Middle frontal gyrus (tissue), 1 donor: ENCODE data around the gene ENAH.
A peak's percentile ranks its signal among the peaks of the same experiment; 100 is the strongest.
"Not testable (repeated sequence)": the region's sequence is repeated elsewhere in the genome, so short reads cannot be mapped to it uniquely, and the experiment has no call there.

ENCODE experiments used
- DNase-seq: peaks from one replicate; pipeline ENCODE4 v3.0.0-alpha.2; 2015; ENCODE audit warnings: low spot score; ENCODE audit errors: extremely low spot score

The ENAH gene

GRCh38 chr1:225652729-225653462 lies at the start of gene ENAH:
Gene ENAH (minus strand): TSS chr1:225653123. CDS start chr1:225652690, 433 bp downstream.
- DNase-seq: peak; percentile 74

DNA sequence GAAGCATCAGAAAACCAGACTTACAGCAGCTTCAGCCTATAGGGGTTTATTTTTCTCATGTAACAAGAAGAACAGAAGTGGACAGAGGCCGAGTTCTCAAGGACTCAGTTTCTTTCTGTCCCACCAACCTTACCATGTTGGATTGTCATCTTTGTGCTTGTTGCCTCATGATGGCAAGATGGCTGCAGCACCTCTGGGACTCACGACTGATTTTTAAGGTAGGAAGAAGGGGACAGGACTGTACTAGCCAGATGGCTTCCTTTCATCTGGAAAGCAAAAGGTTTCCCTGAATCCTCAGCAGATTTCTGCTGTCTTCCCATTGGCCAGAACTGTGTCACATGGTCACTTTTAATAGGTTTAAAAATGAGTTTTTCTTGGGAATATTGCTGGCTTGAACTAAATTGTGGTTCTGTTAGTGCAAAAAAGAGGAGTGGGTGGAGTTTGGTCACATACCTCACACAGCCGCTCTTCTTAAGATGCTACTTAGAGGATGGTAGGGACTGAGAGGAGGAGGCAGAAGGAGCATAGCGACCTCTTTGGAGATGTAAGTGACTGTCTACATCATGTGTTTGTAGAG lies 48.1 kb upstream of the ENAH start:
- no peak for DNase-seq

DNA sequence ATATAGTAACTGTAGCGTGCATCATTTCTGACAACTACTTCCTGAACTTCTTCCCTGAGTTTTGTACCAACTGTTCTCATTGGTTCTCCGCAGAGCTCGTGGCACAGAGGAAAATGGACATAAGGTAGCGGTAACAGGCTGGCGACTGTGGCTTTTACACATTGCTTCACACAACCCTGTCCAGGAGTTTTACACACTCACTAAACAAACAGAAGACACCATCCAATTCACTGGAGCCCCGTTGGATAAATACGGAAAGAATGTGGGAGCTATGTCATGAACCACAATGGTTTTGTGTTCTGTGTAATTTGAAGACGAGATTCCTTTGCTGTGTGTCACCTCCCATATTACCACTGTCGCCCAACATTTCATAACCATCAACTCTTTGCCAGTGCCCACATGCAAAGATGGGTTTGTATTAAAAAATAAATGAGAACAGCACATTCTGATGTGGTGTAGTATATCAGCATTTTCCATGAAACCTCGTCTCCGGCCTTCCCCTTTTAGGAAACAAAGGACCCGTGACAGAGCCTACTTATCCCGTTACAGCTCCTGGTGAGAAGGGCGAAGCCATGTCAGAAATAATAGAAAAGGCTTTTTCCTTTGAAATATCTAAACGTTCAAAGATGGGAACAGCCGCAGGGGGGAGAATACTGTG lies 47.4 kb upstream of the ENAH start:
- DNase-seq: no peak

DNA sequence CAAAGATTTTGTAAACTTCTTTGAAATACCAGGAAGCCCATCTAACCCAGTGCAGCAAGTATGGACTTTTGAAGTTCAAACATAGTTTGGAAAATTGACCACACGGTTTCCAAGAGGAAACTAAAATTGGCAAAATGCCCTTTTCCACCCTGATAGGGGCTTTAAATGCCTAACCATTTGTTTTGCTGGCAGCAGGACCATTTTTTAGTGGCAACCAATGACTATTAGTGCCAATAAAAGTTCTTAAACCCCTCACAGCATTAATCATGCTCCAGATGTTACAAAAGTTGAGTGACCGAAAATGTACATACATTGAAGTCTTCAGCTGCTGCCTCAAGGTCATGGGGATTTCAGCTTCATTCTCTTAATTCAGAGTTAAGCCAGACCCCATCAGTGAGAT lies 46.4 kb upstream of the ENAH start:
- DNase-seq: no peak

- DNase-seq: not testable (repeated sequence)
Observed at GRCh38 chr1:225698194-225698593, 45.3 kb upstream of the ENAH start.

DNA sequence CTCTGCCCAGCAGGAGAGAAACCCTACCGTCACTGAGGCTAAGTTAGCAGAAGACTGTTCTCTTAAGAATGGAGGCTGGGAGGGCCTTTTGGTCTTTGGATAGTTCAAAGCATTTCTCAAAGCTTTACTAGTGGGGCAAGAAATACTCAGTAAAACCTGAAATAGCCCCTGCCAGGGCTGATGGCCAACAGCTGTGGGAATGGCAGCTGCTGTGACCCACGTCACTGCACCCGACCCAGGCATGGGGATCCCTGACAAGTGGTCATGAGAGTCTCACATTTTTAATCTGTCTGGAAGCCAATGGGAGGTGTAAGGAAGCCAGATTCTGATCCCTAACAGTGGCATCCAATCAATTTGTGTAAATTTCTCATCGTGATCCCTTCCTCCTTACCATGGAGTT lies 44.5 kb upstream of the ENAH start:
- DNase-seq: no peak

- no peak for DNase-seq
Observed at GRCh38 chr1:225695578-225696337, 42.8 kb upstream of the ENAH start.

GRCh38 chr1:225694151-225694603 lies 41.3 kb upstream of the ENAH start:
- DNase-seq: no peak

GRCh38 chr1:225693697-225694096 lies 40.8 kb upstream of the ENAH start:
- DNase-seq: not testable (repeated sequence)

GRCh38 chr1:225693085-225693696 lies 40.3 kb upstream of the ENAH start:
- no peak for DNase-seq

- no peak for DNase-seq
Observed at GRCh38 chr1:225692517-225692879, 39.6 kb upstream of the ENAH start.

GRCh38 chr1:225691861-225692516 lies 39.1 kb upstream of the ENAH start:
- no peak for DNase-seq

DNA sequence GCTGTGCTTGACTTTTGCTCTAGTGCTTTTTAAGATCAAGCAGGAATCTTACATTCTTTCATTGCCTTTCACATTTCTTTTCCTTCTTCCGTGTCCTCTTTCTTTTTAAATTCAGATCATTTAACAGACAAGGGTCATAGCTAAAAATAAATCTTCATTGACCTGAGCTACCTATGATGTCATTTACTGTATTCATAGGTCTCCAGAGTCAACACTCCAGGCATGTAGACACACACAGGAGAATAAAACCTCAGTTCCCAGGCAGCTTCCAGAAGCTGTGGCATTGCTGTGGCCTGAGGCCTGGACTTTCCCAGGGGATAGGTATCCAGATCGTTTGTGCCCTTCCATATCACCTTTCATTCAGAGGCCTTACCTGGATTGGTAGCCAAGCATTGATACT lies 38.5 kb upstream of the ENAH start:
- DNase-seq: no peak

DNA sequence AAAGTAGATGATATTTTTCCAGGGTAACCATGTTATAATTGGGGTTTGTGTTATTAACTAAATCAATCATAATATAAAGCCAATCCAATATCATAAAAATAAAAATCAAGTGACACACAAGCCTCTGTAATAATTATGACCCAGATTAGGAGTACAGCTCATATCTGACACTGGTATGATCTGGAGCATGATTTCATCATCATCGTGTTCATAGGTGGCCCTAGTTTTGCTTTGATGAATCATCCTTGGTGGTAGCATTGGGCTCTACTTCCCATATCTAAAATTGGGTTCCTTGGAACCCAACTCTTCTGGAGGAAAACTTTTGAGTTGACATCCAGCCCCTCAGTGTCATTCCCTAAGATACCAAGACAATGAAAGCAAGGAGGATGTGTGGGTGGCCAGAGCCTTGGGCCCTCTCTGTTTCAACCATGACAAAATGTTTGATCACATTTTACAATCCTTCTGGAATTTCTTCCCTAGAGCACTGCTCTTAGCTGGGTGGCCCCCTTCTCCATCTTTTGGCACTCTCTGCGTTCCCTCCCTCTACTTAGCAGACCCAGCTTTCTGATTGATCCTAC lies 37.0 kb upstream of the ENAH start:
- DNase-seq: no peak

GRCh38 chr1:225688345-225688744 lies 35.4 kb upstream of the ENAH start:
- no peak for DNase-seq

DNA sequence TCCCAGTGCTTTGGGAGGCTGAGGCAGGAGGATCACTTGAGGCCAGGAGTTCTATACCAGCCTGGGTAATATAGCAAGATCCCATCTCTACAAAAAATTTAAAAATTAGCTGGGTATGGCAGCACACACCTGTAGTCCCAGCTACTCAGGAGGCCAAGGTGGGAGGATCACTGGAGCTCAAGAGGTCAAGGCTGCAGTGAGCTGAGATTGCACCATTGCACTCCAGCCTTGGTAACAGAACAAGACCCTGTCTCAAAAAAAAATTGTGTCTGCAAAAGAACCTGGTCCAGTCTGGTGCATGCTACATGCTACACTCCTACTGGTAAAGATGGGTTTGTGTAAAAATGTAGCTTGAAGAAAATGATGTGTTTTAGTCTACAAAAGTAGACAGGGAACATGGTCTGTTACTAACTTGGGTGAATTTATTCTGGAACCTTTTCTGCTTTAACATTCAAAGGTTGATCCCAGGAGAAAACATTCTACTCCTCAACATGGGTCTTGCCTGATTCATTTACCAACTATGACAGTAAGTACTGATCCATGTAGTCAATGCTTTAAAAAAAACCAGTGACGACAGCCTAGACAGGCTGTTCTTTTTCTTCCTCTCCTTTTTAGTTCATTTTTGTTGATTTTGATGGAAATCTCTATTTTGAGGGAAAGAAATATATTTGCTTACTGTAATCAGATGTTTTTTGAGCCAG lies 32.7 kb upstream of the ENAH start:
- no peak for DNase-seq

DNA sequence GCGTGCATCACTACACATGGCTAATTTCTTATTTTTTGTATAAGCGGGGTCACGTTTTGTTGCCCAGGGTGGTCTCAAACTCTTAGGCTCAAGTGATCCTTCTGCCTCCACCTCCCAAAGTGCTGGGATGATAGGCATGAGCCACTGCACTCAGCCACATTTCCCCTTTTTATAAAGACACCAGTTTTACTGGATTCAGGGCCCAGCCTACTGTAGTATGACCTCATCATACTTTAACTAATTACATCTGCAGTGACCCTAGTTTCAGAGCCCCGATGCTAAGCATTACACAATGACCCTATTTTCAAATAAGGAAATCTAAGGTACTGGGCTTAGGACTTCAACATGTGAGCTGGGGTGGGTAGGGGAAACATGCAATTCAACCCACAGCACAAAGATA lies 31.8 kb upstream of the ENAH start:
- DNase-seq: no peak

DNA sequence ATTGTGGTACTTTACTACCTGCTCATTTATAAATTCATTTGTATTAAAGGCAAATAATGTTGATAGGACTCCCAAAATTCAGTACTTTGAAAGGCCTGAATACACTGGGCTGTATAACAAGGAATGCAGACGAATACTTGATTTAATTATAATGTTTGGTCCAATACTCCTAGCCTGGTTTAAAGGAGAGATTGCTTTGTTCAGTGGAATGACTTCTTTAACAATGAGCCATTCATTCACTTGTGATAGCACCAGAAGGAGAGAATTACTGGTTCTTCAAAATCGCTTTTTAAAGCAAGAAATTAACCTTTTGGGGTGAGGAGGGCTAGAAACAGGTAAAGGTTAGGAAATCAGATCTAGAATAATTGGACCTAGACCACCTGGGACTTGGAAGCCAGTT lies 28.3 kb upstream of the ENAH start:
- DNase-seq: no peak

- DNase-seq: no peak
Observed at GRCh38 chr1:225678545-225678944, 25.6 kb upstream of the ENAH start.
